ENCODE measurements around the gene GALNT18.

DNA sequence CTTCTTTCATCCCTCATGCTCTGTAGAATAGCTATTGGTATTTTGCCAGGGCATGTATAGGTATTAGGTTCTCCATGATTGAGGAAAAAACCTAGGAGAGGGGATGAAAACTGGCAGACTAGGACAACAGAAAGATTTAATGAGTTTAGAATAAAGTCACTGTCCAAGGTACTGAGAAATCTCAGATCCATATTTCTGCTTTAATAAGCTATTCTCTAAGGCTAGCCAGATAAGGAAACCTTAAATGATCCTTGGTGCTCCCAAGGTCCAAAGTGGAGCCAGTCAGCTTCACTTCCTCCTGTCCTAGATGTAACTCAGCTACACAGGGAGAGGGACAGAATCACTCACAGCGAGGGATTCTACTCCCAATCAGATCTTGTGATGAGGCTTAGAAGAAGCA lies 255.0 kb downstream of the GALNT18 start:
- no peak for TF ChIP-seq ZFP30 (CRISPR knock-in tag; IDR thresholded peaks at IDR 0.05)
- TF ChIP-seq ZC3H10 (CRISPR knock-in tag; IDR thresholded peaks at IDR 0.05) = no peak
- no peak for TF ChIP-seq OSR1 (CRISPR knock-in tag; IDR thresholded peaks at IDR 0.05)
- TF ChIP-seq, protein P1, sequence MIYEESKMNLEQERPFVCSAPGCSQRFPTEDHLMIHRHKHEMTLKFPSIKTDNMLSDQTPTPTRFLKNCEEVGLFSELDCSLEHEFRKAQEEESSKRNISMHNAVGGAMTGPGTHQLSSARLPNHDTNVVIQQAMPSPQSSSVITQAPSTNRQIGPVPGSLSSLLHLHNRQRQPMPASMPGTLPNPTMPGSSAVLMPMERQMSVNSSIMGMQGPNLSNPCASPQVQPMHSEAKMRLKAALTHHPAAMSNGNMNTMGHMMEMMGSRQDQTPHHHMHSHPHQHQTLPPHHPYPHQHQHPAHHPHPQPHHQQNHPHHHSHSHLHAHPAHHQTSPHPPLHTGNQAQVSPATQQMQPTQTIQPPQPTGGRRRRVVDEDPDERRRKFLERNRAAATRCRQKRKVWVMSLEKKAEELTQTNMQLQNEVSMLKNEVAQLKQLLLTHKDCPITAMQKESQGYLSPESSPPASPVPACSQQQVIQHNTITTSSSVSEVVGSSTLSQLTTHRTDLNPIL (CRISPR knock-in tag; IDR thresholded peaks at IDR 0.05; ENCODE audit: low read depth) = no peak
- no peak for TF ChIP-seq RARB (CRISPR knock-in tag; IDR thresholded peaks at IDR 0.05)
- no peak for TF ChIP-seq GLIS3 (CRISPR knock-in tag; IDR thresholded peaks at IDR 0.05)
- TF ChIP-seq ESRRG (CRISPR knock-in tag; IDR thresholded peaks at IDR 0.05) = no peak
- no peak for TF ChIP-seq SNAI2 (CRISPR knock-in tag; IDR thresholded peaks at IDR 0.05)
- TF ChIP-seq, protein P2, sequence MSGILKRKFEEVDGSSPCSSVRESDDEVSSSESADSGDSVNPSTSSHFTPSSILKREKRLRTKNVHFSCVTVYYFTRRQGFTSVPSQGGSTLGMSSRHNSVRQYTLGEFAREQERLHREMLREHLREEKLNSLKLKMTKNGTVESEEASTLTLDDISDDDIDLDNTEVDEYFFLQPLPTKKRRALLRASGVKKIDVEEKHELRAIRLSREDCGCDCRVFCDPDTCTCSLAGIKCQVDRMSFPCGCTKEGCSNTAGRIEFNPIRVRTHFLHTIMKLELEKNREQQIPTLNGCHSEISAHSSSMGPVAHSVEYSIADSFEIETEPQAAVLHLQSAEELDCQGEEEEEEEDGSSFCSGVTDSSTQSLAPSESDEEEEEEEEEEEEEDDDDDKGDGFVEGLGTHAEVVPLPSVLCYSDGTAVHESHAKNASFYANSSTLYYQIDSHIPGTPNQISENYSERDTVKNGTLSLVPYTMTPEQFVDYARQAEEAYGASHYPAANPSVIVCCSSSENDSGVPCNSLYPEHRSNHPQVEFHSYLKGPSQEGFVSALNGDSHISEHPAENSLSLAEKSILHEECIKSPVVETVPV (CRISPR knock-in tag; IDR thresholded peaks at IDR 0.05) = no peak
- TF ChIP-seq CSDC2 (CRISPR knock-in tag; IDR thresholded peaks at IDR 0.05) = no peak
- TF ChIP-seq ARNTL (CRISPR knock-in tag; IDR thresholded peaks at IDR 0.05; ENCODE audit: borderline replicate concordance, low read depth) = no peak
- no peak for TF ChIP-seq ZNF8 (CRISPR knock-in tag; IDR thresholded peaks at IDR 0.05)

Measured in SK-N-SH treated with all-trans-retinoic acid at 6 μM for 48 hours (cell line).